HG02610 (cell line): ENCODE measurements around the gene EFCAB5.

Experiments
- ATAC-seq: cut with Tn5 transposase; IDR thresholded peaks from one replicate; pipeline ENCODE4 v1.9.1; 2021; ENCODE audit warnings: mild to moderate bottlenecking, moderate library complexity; ENCODE audit not compliant: unreplicated experiment

EFCAB5 gene

DNA sequence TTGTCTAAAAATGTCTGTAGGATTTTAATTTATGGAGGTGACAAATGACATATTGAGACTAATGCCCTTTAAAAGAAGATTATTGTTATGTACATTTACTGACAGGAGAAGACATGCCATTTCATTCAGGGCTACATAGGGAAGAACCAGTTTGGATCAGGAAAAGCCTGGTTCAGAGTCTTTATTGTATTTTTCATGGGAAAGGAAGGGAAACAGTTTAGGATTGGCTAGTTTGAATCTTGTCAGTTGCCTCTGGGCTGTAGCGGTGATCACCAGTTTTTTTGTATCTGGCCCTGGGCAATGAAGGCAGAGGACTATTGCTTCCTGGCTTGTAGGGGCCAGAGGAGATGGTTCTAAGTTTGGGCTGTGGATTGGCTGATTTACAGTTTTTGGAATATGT is 206.9 kb downstream of the EFCAB5 start:
- no peak for ATAC-seq

DNA sequence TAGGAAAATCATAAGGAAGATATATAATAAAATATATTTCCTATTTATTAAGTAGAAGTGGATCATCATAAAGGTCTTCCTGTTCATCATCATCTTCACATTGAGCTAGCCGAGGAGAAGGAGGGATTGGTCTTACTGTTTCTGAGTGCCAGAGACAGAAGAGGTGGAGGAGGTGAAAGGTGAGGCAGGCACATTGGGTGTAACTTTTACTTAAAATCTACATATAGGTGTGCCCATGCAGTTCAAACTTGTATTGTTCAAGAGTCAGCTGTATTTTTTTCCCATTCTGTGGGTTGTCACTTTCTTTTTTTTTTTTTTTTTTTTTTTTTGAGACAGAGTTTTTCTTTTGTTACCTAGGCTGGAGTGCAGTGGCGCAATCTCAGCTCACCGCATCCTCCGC is 210.0 kb downstream of the EFCAB5 start:
- ATAC-seq = no peak

GRCh38 chr17:30153463-30153862 is 212.0 kb downstream of the EFCAB5 start:
- ATAC-seq = no peak

GRCh38 chr17:30155389-30155788 is 214.0 kb downstream of the EFCAB5 start:
- no peak for ATAC-seq
